Body of pancreas (tissue), 4 donors: ENCODE data around the gene ZNF17.

Experiments used
- CTCF ChIP-seq, 7 experiments: fragments of 450-650 bp in 4 of 7; fragments of 200-600 bp in 3 of 7; sonication (generic) in 3 of 7; IDR thresholded peaks; one replicate each; pipeline ENCODE4 v1.5.1; 2016 to 2019; ENCODE audit warnings: antibody characterized with exemption in 7 of 7
- POLR2A ChIP-seq, 3 donors: fragments of 450-650 bp; IDR thresholded peaks; one replicate each; pipeline ENCODE4 v1.6.1; 2016; ENCODE audit warnings: antibody characterized with exemption in 3 of 3, mild to moderate bottlenecking in 2 of 3

- TF ChIP-seq CTCF (IDR thresholded peaks at IDR 0.05) (no peak), POLR2A (IDR thresholded peaks at IDR 0.05) (no peak)
Observed at GRCh38 chr19:57441979-57442752, 31.2 kb downstream of the ZNF17 start.
